Measurements from ENCODE around the gene AGBL1.

AGBL1 gene

GRCh38 chr15:86382341-86382740 lies 302.7 kb downstream of the AGBL1 start:
- TF ChIP-seq ZNF274 (IDR thresholded peaks at IDR 0.05; ENCODE audit: low read depth, low read length): no peak
- H3K4me3 ChIP-seq (ENCODE audit: low read length): no peak overlapping the region

- TF ChIP-seq ZNF274 (IDR thresholded peaks at IDR 0.05; ENCODE audit: low read depth, low read length): no peak
- H3K4me3 ChIP-seq (ENCODE audit: low read length): no peak overlapping the region
These were observed 303.9 kb downstream of the AGBL1 start for GRCh38 chr15:86383611-86384010.

- no peak for TF ChIP-seq ZNF274 (IDR thresholded peaks at IDR 0.05; ENCODE audit: low read depth, low read length)
These were observed 304.5 kb downstream of the AGBL1 start for GRCh38 chr15:86384186-86384585.

GRCh38 chr15:86392296-86392695 lies 312.6 kb downstream of the AGBL1 start:
- no peak overlapping the region for H3K4me3 ChIP-seq (ENCODE audit: low read length)
- TF ChIP-seq ZNF274 (IDR thresholded peaks at IDR 0.05; ENCODE audit: low read depth, low read length): no peak

More at GRCh38 chr15:86384186-86384585, 304.5 kb downstream of the AGBL1 start:
- H3K4me3 ChIP-seq (ENCODE audit: low read length): no peak overlapping the region

- no peak for TF ChIP-seq ZNF274 (IDR thresholded peaks at IDR 0.05; ENCODE audit: low read depth, low read length)
- no peak overlapping the region for H3K4me3 ChIP-seq (ENCODE audit: low read length)
These were observed 313.2 kb downstream of the AGBL1 start for GRCh38 chr15:86392874-86393273.

- TF ChIP-seq ZNF274 (IDR thresholded peaks at IDR 0.05; ENCODE audit: low read depth, low read length): no peak
- no peak overlapping the region for H3K4me3 ChIP-seq (ENCODE audit: low read length)
These were observed 315.2 kb downstream of the AGBL1 start for GRCh38 chr15:86394866-86395265.

- TF ChIP-seq ZNF274 (IDR thresholded peaks at IDR 0.05; ENCODE audit: low read depth, low read length): no peak
- no peak overlapping the region for H3K4me3 ChIP-seq (ENCODE audit: low read length)
These were observed 319.6 kb downstream of the AGBL1 start for GRCh38 chr15:86399041-86399954.

- no peak overlapping the region for H3K4me3 ChIP-seq (ENCODE audit: low read length)
- no peak for TF ChIP-seq ZNF274 (IDR thresholded peaks at IDR 0.05; ENCODE audit: low read depth, low read length)
These were observed 323.6 kb downstream of the AGBL1 start for GRCh38 chr15:86403221-86403620.

GRCh38 chr15:86403914-86404583 lies 324.4 kb downstream of the AGBL1 start:
- no peak for TF ChIP-seq ZNF274 (IDR thresholded peaks at IDR 0.05; ENCODE audit: low read depth, low read length)
- no peak overlapping the region for H3K4me3 ChIP-seq (ENCODE audit: low read length)

- no peak overlapping the region for H3K4me3 ChIP-seq (ENCODE audit: low read length)
- TF ChIP-seq ZNF274 (IDR thresholded peaks at IDR 0.05; ENCODE audit: low read depth, low read length): no peak
These were observed 328.6 kb downstream of the AGBL1 start for GRCh38 chr15:86408261-86408660.

GRCh38 chr15:86411916-86412315 lies 332.2 kb downstream of the AGBL1 start:
- no peak overlapping the region for H3K4me3 ChIP-seq (ENCODE audit: low read length)
- no peak for TF ChIP-seq ZNF274 (IDR thresholded peaks at IDR 0.05; ENCODE audit: low read depth, low read length)

- no peak for TF ChIP-seq ZNF274 (IDR thresholded peaks at IDR 0.05; ENCODE audit: low read depth, low read length)
- H3K4me3 ChIP-seq (ENCODE audit: low read length): no peak overlapping the region
These were observed 333.5 kb downstream of the AGBL1 start for GRCh38 chr15:86413191-86413590.

- no peak for TF ChIP-seq ZNF274 (IDR thresholded peaks at IDR 0.05; ENCODE audit: low read depth, low read length)
- H3K4me3 ChIP-seq (ENCODE audit: low read length): no peak overlapping the region
These were observed 346.1 kb downstream of the AGBL1 start for GRCh38 chr15:86425746-86426145.

GRCh38 chr15:86432861-86433260 lies 353.2 kb downstream of the AGBL1 start:
- TF ChIP-seq ZNF274 (IDR thresholded peaks at IDR 0.05; ENCODE audit: low read depth, low read length): no peak
- no peak overlapping the region for H3K4me3 ChIP-seq (ENCODE audit: low read length)

GRCh38 chr15:86433983-86434382 lies 354.3 kb downstream of the AGBL1 start:
- no peak overlapping the region for H3K4me3 ChIP-seq (ENCODE audit: low read length)
- TF ChIP-seq ZNF274 (IDR thresholded peaks at IDR 0.05; ENCODE audit: low read depth, low read length): no peak

All from GM08714 (cell line).